Measurements from ENCODE around the gene SRPRA. TPM values are rescaled to one million over a fixed set of nuclear protein-coding genes. Genes with fewer than 3 reads are reported as not detected.

The SRPRA gene
- total RNA-seq, 2 experiments from 2014 or later, result 153 to 158 TPM

DNA sequence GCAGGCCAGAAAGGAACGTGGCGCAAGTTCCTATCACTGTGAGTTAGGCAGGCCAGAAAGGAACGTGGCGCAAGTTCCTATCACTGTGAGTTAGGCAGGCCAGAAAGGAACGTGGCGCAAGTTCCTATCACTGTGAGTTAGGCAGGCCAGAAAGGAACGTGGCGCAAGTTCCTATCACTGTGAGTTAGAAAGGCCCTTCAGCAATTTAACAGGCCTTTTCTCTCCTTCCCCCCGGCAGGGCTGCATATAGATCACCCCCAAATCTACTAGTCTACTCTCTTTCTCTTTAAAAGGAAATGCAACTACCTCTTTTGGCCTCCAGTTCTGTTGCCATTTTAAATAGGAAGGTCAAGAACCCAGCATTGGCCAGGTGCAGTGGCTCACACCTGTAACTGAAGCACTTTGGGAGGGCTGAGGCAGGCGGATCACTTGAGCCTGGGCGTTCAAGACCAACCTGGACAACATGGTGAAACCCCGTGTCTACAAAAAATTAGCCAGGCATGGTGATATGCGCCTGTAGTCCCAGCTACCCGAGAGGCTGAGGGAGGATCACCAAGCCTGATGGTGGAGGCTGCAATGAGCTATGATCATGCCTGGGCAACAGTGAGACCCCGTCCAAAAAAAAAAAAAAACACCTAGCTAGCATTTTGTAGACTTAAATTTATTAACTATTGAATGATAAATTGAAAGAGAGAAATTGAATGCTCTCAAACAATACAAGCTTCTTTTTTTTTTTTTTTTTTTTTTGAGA is 42.2 kb downstream of the SRPRA start:
- Mint-ChIP-seq H3K4me1 (peaks cover under 1% of the 10 kb centered on the region), H3K27ac (no peak overlapping the region), H3K9me3 (no peaks in the 10 kb centered on the region), H3K36me3 (peaks cover 11% of the 10 kb centered on the region), H3K4me3 (no peak overlapping the region), H3K27me3 (no peaks in the 10 kb centered on the region)
- no peak for DNase-seq

DNA sequence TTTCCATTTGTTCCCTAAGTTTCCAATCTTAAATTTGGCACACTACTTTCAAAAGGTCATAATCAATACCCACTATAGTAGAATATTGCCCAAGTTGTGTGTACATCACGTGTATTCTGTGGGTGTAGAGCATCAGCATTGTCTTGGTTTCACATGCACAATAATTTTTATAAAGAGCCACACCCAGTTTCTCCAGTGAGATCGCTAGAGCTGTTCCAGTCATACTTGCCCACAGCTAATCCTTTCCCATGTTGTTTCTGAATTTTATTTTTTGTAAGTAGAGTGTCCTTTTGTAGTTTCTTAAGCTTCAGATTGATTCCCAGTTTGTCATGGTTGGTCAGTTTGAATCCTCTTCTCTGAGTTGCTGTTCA is 43.4 kb downstream of the SRPRA start:
- DNase-seq, result no peak
- Mint-ChIP-seq H3K9me3 (no peaks in the 10 kb centered on the region), H3K4me3 (no peak overlapping the region), H3K36me3 (peaks cover 13% of the 10 kb centered on the region), H3K4me1 (peaks cover under 1% of the 10 kb centered on the region), H3K27me3 (no peaks in the 10 kb centered on the region), H3K27ac (no peak overlapping the region)

GRCh38 chr11:126224647-126225294 is 43.9 kb downstream of the SRPRA start:
- Mint-ChIP-seq H3K9me3 (no peaks in the 10 kb centered on the region), H3K36me3 (peaks cover 14% of the 10 kb centered on the region), H3K27me3 (no peaks in the 10 kb centered on the region), H3K27ac (no peak overlapping the region), H3K4me1 (peaks cover 3% of the 10 kb centered on the region), H3K4me3 (no peak overlapping the region)
- DNase-seq, result no peak

GRCh38 chr11:126219547-126219946 is 49.1 kb downstream of the SRPRA start:
- no peak for DNase-seq
- Mint-ChIP-seq H3K36me3 (peaks cover 7% of the 10 kb centered on the region), H3K4me1 (peaks cover 16% of the 10 kb centered on the region), H3K27me3 (no peaks in the 10 kb centered on the region), H3K4me3 (no peak overlapping the region), H3K9me3 (no peaks in the 10 kb centered on the region), H3K27ac (no peak overlapping the region)

- no peak overlapping the region for H3K4me3 Mint-ChIP-seq
- no peak overlapping the region for H3K27ac Mint-ChIP-seq
- peaks cover 5% of the 10 kb centered on the region for H3K36me3 Mint-ChIP-seq
- H3K9me3 Mint-ChIP-seq, result no peaks in the 10 kb centered on the region
- no peaks in the 10 kb centered on the region for H3K27me3 Mint-ChIP-seq
- DNase-seq, result no peak
- H3K4me1 Mint-ChIP-seq, result peaks cover 25% of the 10 kb centered on the region
Measured at GRCh38 chr11:126217491-126217890, 51.2 kb downstream of the SRPRA start.

- Mint-ChIP-seq H3K36me3 (peaks cover 5% of the 10 kb centered on the region), H3K27me3 (no peaks in the 10 kb centered on the region), H3K27ac (no peak overlapping the region), H3K4me1 (peaks cover 29% of the 10 kb centered on the region), H3K4me3 (no peak overlapping the region), H3K9me3 (no peaks in the 10 kb centered on the region)
- DNase-seq, result no peak
Measured at GRCh38 chr11:126216526-126217305, 52.0 kb downstream of the SRPRA start.

GRCh38 chr11:126214841-126215240 is 53.9 kb downstream of the SRPRA start:
- Mint-ChIP-seq H3K4me1 (peaks cover 33% of the 10 kb centered on the region), H3K36me3 (peaks cover 8% of the 10 kb centered on the region), H3K9me3 (no peaks in the 10 kb centered on the region), H3K27me3 (no peaks in the 10 kb centered on the region), H3K4me3 (no peak overlapping the region), H3K27ac (no peak overlapping the region)
- DNase-seq, result no peak

- Mint-ChIP-seq H3K4me1 (peaks cover 34% of the 10 kb centered on the region), H3K9me3 (no peaks in the 10 kb centered on the region), H3K27me3 (no peaks in the 10 kb centered on the region), H3K36me3 (peaks cover 11% of the 10 kb centered on the region), H3K27ac (no peak overlapping the region), H3K4me3 (no peak overlapping the region)
- DNase-seq, result no peak
Measured at GRCh38 chr11:126214441-126214840, 54.3 kb downstream of the SRPRA start.

Other genes starting within 250 kb of the SRPRA start
- 1 to 10 TPM; 2.0 to 2.6 TPM for gene CDON, start 206.0 kb downstream of the SRPRA start, total RNA-seq
- 10 to 100 TPM; 49.0 to 52.8 TPM for gene RPUSD4, start 57.2 kb downstream of the SRPRA start, total RNA-seq
- gene FAM118B, start 57.1 kb downstream of the SRPRA start, total RNA-seq, result 10 to 100 TPM; 16.0 to 16.7 TPM
- gene FOXRED1, start 259 bp upstream of the SRPRA start, total RNA-seq, result 10 to 100 TPM; 43.8 to 44.5 TPM
- 1 to 10 TPM; 4.7 to 5.2 TPM for gene TIRAP, start 14.2 kb upstream of the SRPRA start, total RNA-seq
- gene DCPS, start 35.2 kb upstream of the SRPRA start, total RNA-seq, result 10 to 100 TPM; 29.1 to 29.3 TPM
- gene ST3GAL4, start 86.8 kb upstream of the SRPRA start, total RNA-seq, result 10 to 100 TPM; 10.6 to 11.8 TPM

Data from activated naive CD8-positive, alpha-beta T cell treated with anti-CD3 and anti-CD28 coated beads for 36 hours (primary cell).